ENCODE measurements around the gene ZMYM4.

Gene ZMYM4

DNA sequence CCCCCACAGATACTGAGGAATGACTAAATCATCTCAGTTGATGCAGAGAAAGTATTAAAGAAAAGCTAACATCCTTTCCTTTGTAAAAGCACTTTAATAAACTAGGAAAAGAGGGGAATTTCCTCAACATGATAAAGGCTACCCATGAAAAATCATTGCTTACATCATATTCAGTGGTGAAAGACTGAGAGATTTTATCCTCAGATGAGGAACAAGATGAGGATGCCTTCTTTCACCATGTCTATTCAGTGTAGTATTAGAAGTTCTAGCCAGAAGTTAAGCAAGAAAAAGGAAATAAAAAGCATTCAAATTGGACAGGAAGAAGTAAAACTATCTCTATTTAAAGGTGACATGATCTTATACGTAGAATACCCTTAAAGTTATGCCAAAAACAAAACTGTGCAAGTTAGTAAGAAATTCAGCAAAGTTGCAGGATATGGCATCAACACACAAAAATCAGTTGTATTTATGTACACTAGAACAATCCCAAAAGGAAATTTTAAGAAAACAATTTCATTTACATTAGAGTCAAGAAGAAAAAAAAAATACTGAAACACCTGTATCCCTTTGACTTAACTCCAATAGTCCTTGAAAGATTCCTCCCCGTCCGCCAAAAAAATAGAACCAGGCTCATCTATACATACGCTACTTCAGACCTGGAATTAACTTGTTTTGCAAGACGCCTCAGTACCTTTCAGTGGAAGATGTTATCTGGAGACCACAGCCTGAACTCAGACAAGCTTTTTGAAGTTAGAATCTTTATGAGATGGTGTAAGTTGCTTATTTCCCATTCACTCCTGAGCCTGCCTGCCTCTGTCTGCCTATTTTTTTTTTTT lies 17.5 kb downstream of the ZMYM4 start:
- Histone ChIP-seq H3K27ac (no peak overlapping the region), H3K4me3 (no peak overlapping the region)
- no peak for DNase-seq (ENCODE audit: low spot score)
- TF ChIP-seq, protein P1, sequence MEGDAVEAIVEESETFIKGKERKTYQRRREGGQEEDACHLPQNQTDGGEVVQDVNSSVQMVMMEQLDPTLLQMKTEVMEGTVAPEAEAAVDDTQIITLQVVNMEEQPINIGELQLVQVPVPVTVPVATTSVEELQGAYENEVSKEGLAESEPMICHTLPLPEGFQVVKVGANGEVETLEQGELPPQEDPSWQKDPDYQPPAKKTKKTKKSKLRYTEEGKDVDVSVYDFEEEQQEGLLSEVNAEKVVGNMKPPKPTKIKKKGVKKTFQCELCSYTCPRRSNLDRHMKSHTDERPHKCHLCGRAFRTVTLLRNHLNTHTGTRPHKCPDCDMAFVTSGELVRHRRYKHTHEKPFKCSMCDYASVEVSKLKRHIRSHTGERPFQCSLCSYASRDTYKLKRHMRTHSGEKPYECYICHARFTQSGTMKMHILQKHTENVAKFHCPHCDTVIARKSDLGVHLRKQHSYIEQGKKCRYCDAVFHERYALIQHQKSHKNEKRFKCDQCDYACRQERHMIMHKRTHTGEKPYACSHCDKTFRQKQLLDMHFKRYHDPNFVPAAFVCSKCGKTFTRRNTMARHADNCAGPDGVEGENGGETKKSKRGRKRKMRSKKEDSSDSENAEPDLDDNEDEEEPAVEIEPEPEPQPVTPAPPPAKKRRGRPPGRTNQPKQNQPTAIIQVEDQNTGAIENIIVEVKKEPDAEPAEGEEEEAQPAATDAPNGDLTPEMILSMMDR (IDR thresholded peaks at IDR 0.05): no peak

DNA sequence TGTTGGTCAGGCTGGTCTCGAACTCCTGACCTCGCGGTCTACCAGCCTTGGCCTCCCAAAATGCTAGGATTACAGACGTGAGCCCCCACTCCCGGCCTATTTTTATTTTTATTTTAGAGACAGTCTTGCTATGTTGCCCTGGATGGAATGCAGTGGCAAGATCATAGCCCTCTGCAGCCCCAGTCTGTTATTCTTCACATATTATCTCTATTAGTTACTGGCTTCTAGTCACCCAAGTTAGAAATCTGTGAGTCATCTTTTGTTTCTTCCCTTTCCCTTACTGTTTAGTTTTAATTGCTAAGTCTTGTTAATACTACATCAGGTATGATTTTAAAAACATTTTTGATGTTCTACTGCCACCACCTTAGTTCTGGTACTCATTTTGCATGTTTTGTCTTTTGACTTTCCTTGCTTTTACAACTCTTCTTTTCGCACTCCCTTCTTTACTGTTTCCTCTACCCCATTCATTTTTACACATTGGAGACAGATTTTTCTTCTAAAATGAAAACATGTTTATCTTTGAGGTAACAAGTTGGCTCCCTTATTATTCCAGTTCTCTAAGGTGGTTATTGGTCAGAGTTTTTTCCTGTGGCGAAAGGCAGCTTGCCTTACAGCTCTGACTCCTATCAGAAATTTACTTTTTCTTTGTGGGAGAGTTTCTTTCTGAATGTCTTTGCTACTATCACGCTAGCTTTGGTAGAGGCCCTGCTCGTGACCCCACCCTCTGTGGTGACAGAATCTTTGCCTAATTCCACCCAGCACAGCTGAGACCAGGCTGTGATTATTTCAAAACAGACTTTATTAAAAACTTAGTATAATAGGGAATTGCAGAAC lies 19.5 kb downstream of the ZMYM4 start:
- Histone ChIP-seq H3K4me3 (no peak overlapping the region), H3K27ac (no peak overlapping the region)
- no peak for DNase-seq (ENCODE audit: low spot score)
- TF ChIP-seq, protein P1 (IDR thresholded peaks at IDR 0.05): no peak

DNA sequence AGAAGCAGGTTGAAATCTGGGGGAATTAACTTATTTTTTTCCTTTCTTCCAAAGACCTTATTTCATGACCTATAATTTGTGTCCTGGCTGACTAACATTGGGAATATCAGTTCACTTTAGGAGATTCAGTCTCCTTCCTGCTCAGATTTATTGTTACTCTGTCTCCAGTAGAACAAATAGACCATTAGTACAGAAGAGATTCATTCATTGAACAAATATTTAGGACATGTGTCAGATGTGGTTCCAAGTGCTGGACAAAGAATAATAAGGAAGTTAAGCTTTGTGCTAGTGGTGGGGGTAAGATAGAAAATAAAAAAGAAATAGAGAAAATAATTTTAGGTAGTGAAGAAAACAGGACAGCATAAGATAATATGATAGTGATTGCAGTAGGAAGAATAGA lies 20.3 kb downstream of the ZMYM4 start:
- TF ChIP-seq, protein P1 (IDR thresholded peaks at IDR 0.05): no peak

DNA sequence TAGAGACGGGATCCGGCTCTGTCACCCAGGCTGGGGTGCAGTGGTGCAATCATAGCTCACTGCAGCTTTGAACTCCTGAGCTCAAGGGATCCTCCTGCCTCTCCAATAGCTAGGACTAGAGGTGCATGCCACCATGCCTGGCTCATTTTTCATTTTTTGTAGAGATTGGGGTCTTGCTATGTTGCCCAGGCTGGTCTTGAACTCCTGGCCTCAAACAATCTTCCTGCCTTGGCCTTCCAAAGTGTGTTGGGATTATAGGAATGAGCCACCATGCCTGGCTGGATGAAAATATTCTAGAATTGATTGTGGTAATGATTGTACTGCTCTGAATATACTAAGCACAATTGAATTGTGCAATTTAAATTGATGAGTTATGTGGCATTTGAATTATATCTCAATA lies 21.9 kb downstream of the ZMYM4 start:
- no peak overlapping the region for H3K4me3 ChIP-seq
- no peak for DNase-seq (ENCODE audit: low spot score)
- H3K27ac ChIP-seq: no peak overlapping the region
- TF ChIP-seq, protein P1 (IDR thresholded peaks at IDR 0.05): no peak

More for the DNA sequence above, 20.3 kb downstream of the ZMYM4 start:
- Histone ChIP-seq H3K4me3 (no peak overlapping the region), H3K27ac (no peak overlapping the region)
- DNase-seq (ENCODE audit: low spot score): no peak

DNA sequence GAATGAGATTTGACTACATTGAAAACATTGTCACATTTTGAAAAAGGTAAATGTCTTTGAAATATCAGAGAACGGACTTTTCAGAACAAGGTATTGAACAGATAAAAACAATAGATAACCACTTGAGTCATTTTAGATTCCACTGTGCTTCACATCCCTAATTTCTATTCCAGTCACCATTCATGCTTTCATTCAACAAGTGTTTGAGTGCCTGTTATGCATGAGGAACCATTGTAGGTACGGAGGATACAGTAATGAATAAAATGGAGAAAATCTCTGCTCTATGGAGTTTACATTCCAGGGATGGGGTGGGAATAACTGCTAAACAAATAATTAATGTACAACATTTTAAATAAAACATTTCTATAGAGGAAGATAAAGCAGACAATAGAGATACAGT lies 26.3 kb downstream of the ZMYM4 start:
- TF ChIP-seq, protein P1 (IDR thresholded peaks at IDR 0.05): no peak

DNA sequence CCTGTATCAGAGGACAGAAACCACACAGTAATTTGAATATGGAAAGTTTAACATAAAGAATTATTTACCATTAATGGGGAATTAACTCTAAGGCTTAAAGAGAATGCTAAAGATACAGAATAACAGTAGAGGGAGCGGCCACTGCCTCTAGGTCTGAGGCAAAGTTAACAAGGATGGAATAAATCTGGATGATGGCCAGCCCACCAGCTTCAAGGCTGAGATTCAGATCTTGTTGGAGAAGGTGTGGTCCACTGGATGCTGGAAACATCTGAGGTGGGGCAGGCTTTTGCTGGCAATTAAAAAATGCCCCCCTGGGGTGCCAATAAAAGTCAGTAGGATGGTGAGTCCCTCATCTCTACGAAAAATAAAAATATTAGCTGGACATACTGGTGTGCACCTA lies 29.4 kb downstream of the ZMYM4 start:
- Histone ChIP-seq H3K27ac (no peak overlapping the region), H3K4me3 (no peak overlapping the region)
- DNase-seq (ENCODE audit: low spot score): no peak
- TF ChIP-seq, protein P1 (IDR thresholded peaks at IDR 0.05): no peak

More for the DNA sequence above, 26.3 kb downstream of the ZMYM4 start:
- no peak overlapping the region for H3K4me3 ChIP-seq
- H3K27ac ChIP-seq: no peak overlapping the region
- DNase-seq (ENCODE audit: low spot score): no peak

All from coronary artery (tissue), 2 donors.